GDM1 (cell line): ENCODE data around the gene B4GALT2.

Experiments
- DNase-seq: peaks from one replicate; lab custom pipeline; 2025; lab: John Stamatoyannopoulos, UW

B4GALT2 gene

GRCh38 chr1:43978551-43979260 lies at the start of gene B4GALT2:
B4GALT2 (plus strand) TSS chr1:43979210; CDS start chr1:43981161, 1,951 bp downstream.
- no peak for DNase-seq

GRCh38 chr1:43930168-43930948 lies 48.7 kb upstream of the B4GALT2 start:
- DNase-seq: no peak

- no peak for DNase-seq
These were observed 48.1 kb upstream of the B4GALT2 start for GRCh38 chr1:43930949-43931275.

GRCh38 chr1:43931711-43932660 lies 47.0 kb upstream of the B4GALT2 start:
- no peak for DNase-seq

- no peak for DNase-seq
These were observed 46.1 kb upstream of the B4GALT2 start for GRCh38 chr1:43932786-43933385.

- no peak for DNase-seq
These were observed 45.5 kb upstream of the B4GALT2 start, which contains the start of gene ARTN for GRCh38 chr1:43933386-43934100. ARTN (plus strand) TSS chr1:43933801; CDS start chr1:43935657, 1,856 bp downstream.

GRCh38 chr1:43934101-43934985 lies 44.7 kb upstream of the B4GALT2 start:
- DNase-seq: no peak

- no peak for DNase-seq
These were observed 44.1 kb upstream of the B4GALT2 start for GRCh38 chr1:43934986-43935324.

- no peak for DNase-seq
These were observed 43.1 kb upstream of the B4GALT2 start for GRCh38 chr1:43935711-43936427.

- DNase-seq: no peak
These were observed 42.4 kb upstream of the B4GALT2 start for GRCh38 chr1:43936431-43937151.

- no peak for DNase-seq
These were observed 41.7 kb upstream of the B4GALT2 start for GRCh38 chr1:43937179-43937865.

GRCh38 chr1:43938383-43938782 lies 40.6 kb upstream of the B4GALT2 start:
- DNase-seq: no peak

GRCh38 chr1:43938892-43939587 lies 40.0 kb upstream of the B4GALT2 start:
- DNase-seq: no peak

- DNase-seq: no peak
These were observed 36.6 kb upstream of the B4GALT2 start for GRCh38 chr1:43942411-43942810.

GRCh38 chr1:43944860-43945259 lies 34.1 kb upstream of the B4GALT2 start:
- DNase-seq: no peak

GRCh38 chr1:43945674-43946235 lies 33.3 kb upstream of the B4GALT2 start:
- DNase-seq: no peak
